Hypothalamus (tissue), 51 donors: ENCODE measurements around the gene ADARB2.

Source experiments
- DNase-seq, 51 donors: peaks; one replicate each; lab custom pipeline; 2025; lab: John Stamatoyannopoulos, UW

Gene ADARB2

GRCh38 chr10:1574719-1575118 lies 162.6 kb downstream of the ADARB2 start:
- no peak for DNase-seq

- DNase-seq, result no peak
Observed at GRCh38 chr10:1573981-1574380, 163.3 kb downstream of the ADARB2 start.

GRCh38 chr10:1573334-1573969 lies 163.9 kb downstream of the ADARB2 start:
- no peak for DNase-seq

GRCh38 chr10:1572519-1573333 lies 164.6 kb downstream of the ADARB2 start:
- no peak for DNase-seq

GRCh38 chr10:1571587-1572237 lies 165.6 kb downstream of the ADARB2 start:
- no peak for DNase-seq

GRCh38 chr10:1570416-1571051 lies 166.8 kb downstream of the ADARB2 start:
- DNase-seq, result no peak

- DNase-seq, result no peak
Observed at GRCh38 chr10:1569208-1569607, 168.1 kb downstream of the ADARB2 start.

GRCh38 chr10:1567742-1568495 lies 169.4 kb downstream of the ADARB2 start:
- no peak for DNase-seq

GRCh38 chr10:1567152-1567551 lies 170.2 kb downstream of the ADARB2 start:
- DNase-seq, result no peak

GRCh38 chr10:1564791-1565190 lies 172.5 kb downstream of the ADARB2 start:
- no peak for DNase-seq

GRCh38 chr10:1563028-1563427 lies 174.3 kb downstream of the ADARB2 start:
- no peak for DNase-seq

- DNase-seq, result no peak
Observed at GRCh38 chr10:1561731-1562337, 175.5 kb downstream of the ADARB2 start.

GRCh38 chr10:1560535-1561192 lies 176.7 kb downstream of the ADARB2 start:
- no peak for DNase-seq

- DNase-seq, result no peak
Observed at GRCh38 chr10:1559761-1560160, 177.6 kb downstream of the ADARB2 start.

- no peak for DNase-seq
Observed at GRCh38 chr10:1559311-1559710, 178.0 kb downstream of the ADARB2 start.

GRCh38 chr10:1558906-1559305 lies 178.4 kb downstream of the ADARB2 start:
- no peak for DNase-seq

- no peak for DNase-seq
Observed at GRCh38 chr10:1557081-1557480, 180.2 kb downstream of the ADARB2 start.

- no peak for DNase-seq
Observed at GRCh38 chr10:1556496-1556895, 180.8 kb downstream of the ADARB2 start.

GRCh38 chr10:1553951-1554350 lies 183.4 kb downstream of the ADARB2 start:
- no peak for DNase-seq
